ENCODE data around the gene XPC.
"Not testable (repeated sequence)": the region's sequence is repeated elsewhere in the genome, so short reads cannot be mapped to it uniquely, and the experiment has no call there.

XPC gene

GRCh38 chr3:14119651-14120050 is 58.8 kb downstream of the XPC start:
- DNase-seq (ENCODE audit: low read depth in 2 of 2): no peak

DNA sequence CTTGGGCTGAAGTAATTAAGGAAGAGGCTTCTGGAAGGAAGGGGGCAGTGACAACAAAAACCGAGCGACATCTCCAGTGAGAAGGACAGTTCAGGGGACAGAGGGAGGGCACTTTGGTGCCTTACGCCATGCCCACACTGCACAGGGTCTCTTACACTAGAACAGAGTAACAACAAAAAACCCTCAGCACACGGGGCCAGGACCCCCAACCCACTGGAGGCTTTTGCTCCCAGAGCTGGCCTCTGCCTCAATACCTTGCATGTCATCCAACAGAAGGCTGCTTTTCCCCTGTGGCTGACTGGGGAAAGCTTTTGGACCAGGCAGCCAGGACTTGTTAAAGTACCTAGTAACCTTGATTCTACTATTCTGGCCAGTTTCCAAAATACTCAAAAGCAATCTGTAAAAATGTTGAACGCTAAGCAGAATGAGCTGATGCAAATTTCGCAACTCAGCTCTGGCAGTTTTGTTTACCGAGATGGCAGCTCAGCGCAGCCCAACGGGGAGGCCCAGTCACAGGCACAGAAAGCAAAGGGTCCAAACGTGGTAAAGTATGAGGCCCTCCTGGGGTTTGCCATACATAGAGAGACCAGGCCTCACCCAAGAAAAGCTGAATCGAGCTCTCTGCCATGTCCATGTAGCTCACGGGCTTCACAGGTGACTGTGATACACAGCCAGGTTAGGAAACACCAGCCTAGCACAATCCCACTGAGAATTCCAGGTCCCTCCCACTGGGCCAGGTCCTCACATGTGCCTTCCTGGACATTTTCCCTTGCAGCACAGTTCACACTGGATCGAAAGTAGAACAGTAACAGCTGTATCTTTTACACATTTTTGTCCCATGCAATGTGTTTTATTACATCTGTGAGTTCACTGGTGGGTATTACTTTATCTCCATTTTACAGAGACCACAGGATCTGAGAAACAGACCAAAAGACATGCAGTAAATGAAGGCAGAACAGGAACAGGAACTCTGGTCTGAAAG is 59.7 kb downstream of the XPC start:
- DNase-seq (ENCODE audit: low read depth in 2 of 2): no peak

DNA sequence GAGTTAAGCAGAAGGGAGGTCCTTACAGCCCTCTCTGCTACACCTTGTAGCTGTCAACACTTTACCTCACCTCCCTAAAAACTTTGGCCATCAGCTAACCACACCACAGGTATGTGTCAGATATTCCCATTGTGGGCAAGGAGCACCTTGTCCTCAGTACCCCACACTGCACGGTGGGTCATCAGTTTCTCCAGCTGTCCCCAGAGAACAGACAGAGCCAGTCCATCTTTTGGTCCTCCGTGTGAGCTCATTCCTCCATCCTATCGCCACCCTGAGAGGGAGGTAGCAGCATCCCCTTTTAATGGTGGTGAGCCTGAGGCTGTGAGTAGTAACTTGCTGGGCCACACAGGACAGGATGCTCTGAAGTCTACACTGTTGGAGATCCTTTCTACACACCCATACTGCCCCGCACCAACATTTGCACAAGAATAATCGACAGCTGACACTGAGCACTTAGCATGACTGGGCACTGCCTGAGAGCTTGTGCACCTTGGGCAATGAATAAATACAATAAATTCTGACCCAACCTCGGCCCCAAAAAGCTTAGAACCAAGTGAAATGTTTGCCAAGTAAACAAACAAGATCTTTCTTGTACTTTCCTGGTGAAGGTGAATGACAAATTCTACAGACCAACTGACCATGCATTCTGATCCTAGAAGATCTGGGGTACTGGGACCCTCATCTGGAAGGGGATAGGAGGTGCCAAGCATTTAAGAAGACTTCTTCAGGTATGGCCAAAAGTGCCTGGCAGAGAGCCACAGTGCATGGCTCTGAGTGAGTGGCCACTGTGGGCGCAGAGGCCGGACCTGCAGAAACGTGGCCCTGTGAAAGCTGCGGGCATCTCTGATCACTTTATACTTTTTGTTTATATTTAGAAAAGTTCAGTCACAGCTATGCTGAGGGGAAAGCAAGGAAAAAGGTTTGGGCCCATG is 60.7 kb downstream of the XPC start:
- no peak for DNase-seq (ENCODE audit: low read depth in 2 of 2)

DNA sequence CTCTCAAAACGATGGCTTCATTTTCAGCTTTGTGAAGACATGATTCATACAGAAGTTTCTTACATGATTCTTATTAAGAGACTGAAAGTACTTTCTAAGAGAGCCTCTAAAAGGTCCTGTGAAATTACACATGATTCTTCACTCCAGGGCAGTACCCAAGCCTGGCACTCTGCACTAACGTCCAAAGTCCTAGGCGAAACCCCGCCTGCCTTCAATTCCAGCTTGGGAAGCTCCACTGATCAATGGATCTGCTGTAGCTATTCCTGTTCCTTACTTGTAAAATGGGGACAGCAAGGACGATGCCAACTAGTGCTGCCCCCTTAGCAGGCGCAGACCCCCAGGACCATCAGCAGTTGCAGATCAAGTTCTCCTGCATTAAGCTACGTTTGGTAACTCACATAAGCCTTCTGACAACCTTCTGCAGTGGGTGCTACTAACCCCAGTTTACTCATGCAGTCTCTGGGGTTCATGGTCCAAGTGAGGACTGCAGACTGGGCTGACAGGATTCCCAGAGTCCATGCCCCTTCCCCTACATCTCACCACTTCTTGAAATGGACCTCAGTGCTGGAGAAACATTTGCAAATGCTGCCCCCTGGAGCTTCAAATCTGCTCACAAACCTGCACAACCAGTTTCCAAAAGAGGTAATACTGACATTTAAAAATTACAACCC is 64.3 kb downstream of the XPC start:
- no peak for DNase-seq (ENCODE audit: low read depth in 2 of 2)

- DNase-seq (ENCODE audit: low read depth in 2 of 2): no peak
Measured at GRCh38 chr3:14110699-14111098, 67.7 kb downstream of the XPC start.

GRCh38 chr3:14109821-14110220 is 68.6 kb downstream of the XPC start:
- DNase-seq (ENCODE audit: low read depth in 2 of 2): not testable (repeated sequence)

DNA sequence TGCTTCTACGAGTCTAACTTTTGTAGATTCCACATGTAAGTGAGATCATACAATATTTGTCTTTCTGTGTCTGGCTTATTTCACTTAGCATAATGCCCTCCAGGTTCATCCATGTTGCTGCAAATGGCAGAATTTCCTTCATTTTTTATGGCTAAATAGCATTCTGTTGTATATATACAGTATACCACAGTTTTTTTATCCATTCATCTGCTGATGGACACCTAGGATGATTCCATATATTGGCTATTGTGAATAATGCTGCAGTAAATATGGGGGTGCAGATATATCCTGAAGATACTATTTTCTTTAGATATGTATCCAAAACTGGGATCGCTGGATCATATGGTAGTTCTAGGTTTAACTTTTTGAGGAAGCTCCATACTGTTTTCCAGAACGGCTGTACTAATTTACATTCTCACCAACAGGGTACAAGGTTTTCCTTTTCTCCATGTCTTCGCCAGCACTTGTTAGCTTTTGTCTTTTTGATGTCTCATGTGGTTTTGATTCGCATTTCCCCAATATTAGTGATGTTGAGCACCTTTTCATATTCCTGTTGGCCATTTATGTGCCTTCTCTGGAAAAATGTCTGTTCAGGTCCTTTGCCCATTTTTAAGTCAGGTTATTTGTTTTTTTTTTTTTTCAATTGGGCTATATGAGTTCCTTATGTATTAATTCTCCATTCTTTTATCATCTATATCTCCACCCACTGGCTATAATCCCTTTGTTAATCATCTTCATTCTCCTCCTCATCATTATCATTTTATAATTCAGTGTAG is 80.6 kb downstream of the XPC start:
- DNase-seq (ENCODE audit: low read depth in 2 of 2): no peak

DNA sequence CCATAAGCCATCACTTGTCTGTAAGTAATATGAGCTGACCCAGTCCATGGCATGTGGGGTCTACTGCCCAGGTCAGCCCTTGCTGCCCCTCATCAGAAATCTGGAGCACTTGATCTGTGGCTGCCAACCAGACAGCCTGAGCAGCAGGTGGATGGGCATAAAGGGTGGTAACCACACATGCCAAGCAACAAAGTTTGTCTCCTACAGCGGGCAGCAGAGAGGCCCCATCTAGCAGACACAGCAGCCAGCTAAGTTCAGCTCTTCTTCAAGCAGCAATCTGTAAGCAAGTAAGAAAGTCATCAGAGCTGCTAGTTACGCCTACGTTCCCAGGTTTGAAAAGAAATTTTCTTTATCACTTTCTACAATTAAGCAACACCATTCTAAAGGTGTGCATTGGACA is 81.7 kb downstream of the XPC start:
- no peak for DNase-seq (ENCODE audit: low read depth in 2 of 2)
